Thoracic aorta (tissue), 2 donors: ENCODE measurements around the gene FOXO6. TPM values are rescaled to one million over a fixed set of nuclear protein-coding genes. Genes with fewer than 3 reads are reported as not detected.

Experiments
- ATAC-seq: fragments of 150-250 bp; one replicate; pipeline ENCODE4 v1.8.0; 2017; ENCODE audit warnings: low read depth; ENCODE audit not compliant: insufficient number of reproducible peaks, low FRiP score
- DNase-seq: peaks from one replicate; pipeline ENCODE4 v3.0.0-alpha.2; 2020; ENCODE audit warnings: low spot score
- H3K27ac ChIP-seq, 2 donors: fragments of 200-600 bp; sonication (generic); 1 replicate in 1 of 2; 2 replicates in 1 of 2; pipeline ENCODE4 v1.5.1; 2016; ENCODE audit warnings: mild to moderate bottlenecking in 2 of 2, moderate library complexity in 2 of 2
- H3K27me3 ChIP-seq: fragments of 200-600 bp; sonication (generic); replicated peaks from 2 replicates; pipeline ENCODE4 v1.6.0; 2016; ENCODE audit warnings: mild to moderate bottlenecking; ENCODE audit not compliant: insufficient read depth
- H3K36me3 ChIP-seq: fragments of 200-600 bp; sonication (generic); one replicate; pipeline ENCODE4 v1.5.1; 2016
- H3K4me1 ChIP-seq, 2 donors: fragments of 200-600 bp; sonication (generic); 1 replicate in 1 of 2; 2 replicates in 1 of 2; pipeline versions ENCODE4 v1.5.1 to v1.6.0; 2016; ENCODE audit warnings: low read depth in 2 of 2, mild to moderate bottlenecking in 1 of 2; ENCODE audit not compliant: control insufficient read depth in 1 of 2
- H3K4me3 ChIP-seq: fragments of 200-600 bp; sonication (generic); 2 replicates; pipeline ENCODE4 v1.5.1; 2016; ENCODE audit warnings: mild to moderate bottlenecking
- H3K9me3 ChIP-seq: fragments of 200-600 bp; sonication (generic); 2 replicates; pipeline ENCODE4 v1.5.1; 2016
- CTCF ChIP-seq: fragments of 200-600 bp; sonication (generic); IDR thresholded peaks from one replicate; pipeline ENCODE4 v1.5.1; 2019; ENCODE audit warnings: antibody characterized with exemption
- total RNA-seq, 2 donors: library from RNA; depleted of rRNA; stranded (reverse); fragments of >200 nt; gene quantifications; one replicate each; pipeline versions ENCODE4 v1.1.0 to v1.2.3, GENCODE V29; 2016

The FOXO6 gene
- total RNA-seq, 2 donors from 2014 or later: 3.8 TPM; not detected in 1

- no peak for ATAC-seq
- H3K4me3 ChIP-seq: no peak overlapping the region
Observed at GRCh38 chr1:41392528-41392924, 31.3 kb downstream of the FOXO6 start.

GRCh38 chr1:41393716-41394368 lies 32.6 kb downstream of the FOXO6 start:
- Histone ChIP-seq H3K36me3 (no peaks in the 10 kb centered on the region), H3K4me3 (no peak overlapping the region), H3K4me1 (peaks cover 2% of the 10 kb centered on the region in 2 donors), H3K27ac (no peak overlapping the region), H3K9me3 (no peaks in the 10 kb centered on the region), H3K27me3 (no peaks in the 10 kb centered on the region)
- ATAC-seq (no peak), DNase-seq (no peak)
- no peak for TF ChIP-seq CTCF

More at GRCh38 chr1:41392528-41392924, 31.3 kb downstream of the FOXO6 start:
- Histone ChIP-seq H3K27ac (no peak overlapping the region), H3K36me3 (no peaks in the 10 kb centered on the region), H3K9me3 (no peaks in the 10 kb centered on the region), H3K27me3 (no peaks in the 10 kb centered on the region), H3K4me1 (peaks cover 3 to 15% of the 10 kb centered on the region in 2 donors)
- DNase-seq: no peak
- TF ChIP-seq CTCF: no peak

- ATAC-seq: no peak
- H3K27ac ChIP-seq: no peak overlapping the region
- H3K36me3 ChIP-seq: no peaks in the 10 kb centered on the region
- DNase-seq: no peak
- no peaks in the 10 kb centered on the region for H3K27me3 ChIP-seq
- H3K4me3 ChIP-seq: no peak overlapping the region
- H3K9me3 ChIP-seq: no peaks in the 10 kb centered on the region
- no peak for TF ChIP-seq CTCF
- H3K4me1 ChIP-seq: peaks cover 0 to 4% of the 10 kb centered on the region in 2 donors
Observed at GRCh38 chr1:41394369-41394744, 33.1 kb downstream of the FOXO6 start.

DNA sequence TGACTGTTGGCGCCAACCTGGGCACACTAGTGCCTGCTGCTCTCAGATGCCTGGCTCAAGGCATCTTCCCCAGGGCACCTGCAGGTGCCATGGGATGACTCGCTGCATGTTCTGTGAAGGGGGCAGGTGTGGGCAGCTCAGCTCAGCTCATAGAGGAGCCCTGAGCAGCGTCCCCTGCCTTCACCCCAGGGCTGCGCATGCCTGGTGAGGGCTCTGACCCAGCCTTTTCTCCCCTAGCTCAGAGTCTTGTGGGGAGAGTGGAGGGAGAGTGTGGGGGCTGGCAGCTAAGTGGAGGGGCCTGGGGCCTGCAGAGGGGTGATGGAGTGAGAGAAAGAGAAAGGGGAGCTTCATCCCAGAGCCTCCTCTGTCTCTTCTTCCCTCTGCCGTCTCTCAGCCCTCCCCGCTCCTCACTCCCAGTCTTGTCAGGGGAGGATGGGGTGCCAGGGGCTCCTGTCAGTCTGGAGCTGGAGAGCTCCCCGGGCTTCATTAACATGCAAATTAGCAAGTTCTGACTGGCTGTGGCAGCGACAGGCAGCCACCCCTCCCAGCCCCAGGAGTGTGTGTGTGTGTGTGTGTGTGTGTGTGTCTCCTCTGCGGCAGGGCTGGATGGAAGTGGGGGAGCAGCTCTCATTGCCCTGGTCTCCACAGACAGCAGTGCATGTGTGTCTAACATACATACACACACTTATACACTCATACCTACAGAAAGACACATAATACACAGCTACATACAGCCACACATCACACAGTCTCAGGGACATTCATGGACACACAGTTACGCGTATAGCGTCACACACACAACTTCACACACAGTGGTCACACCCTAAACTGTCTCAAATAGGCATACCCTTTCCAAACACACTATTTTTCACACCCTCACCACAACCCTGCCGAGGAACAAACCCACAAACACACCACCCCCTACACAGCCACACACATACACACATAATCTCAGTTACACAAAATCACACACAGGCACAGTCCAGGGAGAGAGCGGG lies 34.0 kb downstream of the FOXO6 start:
- H3K27me3 ChIP-seq: no peaks in the 10 kb centered on the region
- no peak for DNase-seq
- no peak overlapping the region for H3K27ac ChIP-seq
- no peak for TF ChIP-seq CTCF
- H3K9me3 ChIP-seq: no peaks in the 10 kb centered on the region
- no peak for ATAC-seq
- H3K36me3 ChIP-seq: no peaks in the 10 kb centered on the region
- peaks cover 0 to 6% of the 10 kb centered on the region in 2 donors for H3K4me1 ChIP-seq
- H3K4me3 ChIP-seq: no peak overlapping the region

- DNase-seq (no peak), ATAC-seq (no peak)
- Histone ChIP-seq H3K27me3 (no peaks in the 10 kb centered on the region), H3K4me3 (no peak overlapping the region), H3K36me3 (no peaks in the 10 kb centered on the region), H3K4me1 (peaks cover 0 to 6% of the 10 kb centered on the region in 2 donors), H3K9me3 (no peaks in the 10 kb centered on the region), H3K27ac (no peak overlapping the region)
- TF ChIP-seq CTCF: no peak
Observed at GRCh38 chr1:41396084-41396483, 34.9 kb downstream of the FOXO6 start.
